Right ventricle myocardium superior (tissue), 1 donor: ENCODE results near the gene CTU1. TPM values are rescaled to one million over a fixed set of nuclear protein-coding genes. Genes with fewer than 3 reads are reported as not detected.
"Not testable (repeated sequence)": the region's sequence is repeated elsewhere in the genome, so short reads cannot be mapped to it uniquely, and the experiment has no call there.

Source experiments
- ATAC-seq: fragments of 200-7000 bp; cut with Tn5 transposase; one replicate; pipeline ENCODE4 v1.9.1; 2020; ENCODE audit warnings: mild to moderate bottlenecking; ENCODE audit not compliant: poor library complexity
- DNase-seq: peaks from one replicate; pipeline ENCODE4 v3.0.0-alpha.2; 2020
- intact Hi-C: fragments of 100-400 bp; cut with DNase I; formaldehyde crosslinking; loops from one replicate; pipeline ENCODE4 v1.11.2; 2022
- long read RNA-seq: library from polyadenylated mRNA; unstranded; transcript quantifications from one replicate; pipeline ENCODE4 v2.0.0, GENCODE V29; 2021
- total RNA-seq: library from RNA; stranded (reverse); fragmentation: NEBNext Ultra II Directional; extraction: Animal tissue kit (Norgen Biotek cat#: 25700); gene quantifications from one replicate; pipeline ENCODE4 v1.2.1, GENCODE V29; 2021
- donor health status: DM: no; HTN: yes; CAD: no; lungs with severe emphysema.

CTU1 gene
- total RNA-seq = 4.9 TPM
- long read RNA-seq, transcript CTU1-201 (3 exons, 2,087 nt) = major isoform, 35 of 40 reads
- long read RNA-seq, partial matches to known transcripts = 4 of 40 reads
- long read RNA-seq, other reads (novel, unspliced or antisense) = 1 of 40 reads

DNA sequence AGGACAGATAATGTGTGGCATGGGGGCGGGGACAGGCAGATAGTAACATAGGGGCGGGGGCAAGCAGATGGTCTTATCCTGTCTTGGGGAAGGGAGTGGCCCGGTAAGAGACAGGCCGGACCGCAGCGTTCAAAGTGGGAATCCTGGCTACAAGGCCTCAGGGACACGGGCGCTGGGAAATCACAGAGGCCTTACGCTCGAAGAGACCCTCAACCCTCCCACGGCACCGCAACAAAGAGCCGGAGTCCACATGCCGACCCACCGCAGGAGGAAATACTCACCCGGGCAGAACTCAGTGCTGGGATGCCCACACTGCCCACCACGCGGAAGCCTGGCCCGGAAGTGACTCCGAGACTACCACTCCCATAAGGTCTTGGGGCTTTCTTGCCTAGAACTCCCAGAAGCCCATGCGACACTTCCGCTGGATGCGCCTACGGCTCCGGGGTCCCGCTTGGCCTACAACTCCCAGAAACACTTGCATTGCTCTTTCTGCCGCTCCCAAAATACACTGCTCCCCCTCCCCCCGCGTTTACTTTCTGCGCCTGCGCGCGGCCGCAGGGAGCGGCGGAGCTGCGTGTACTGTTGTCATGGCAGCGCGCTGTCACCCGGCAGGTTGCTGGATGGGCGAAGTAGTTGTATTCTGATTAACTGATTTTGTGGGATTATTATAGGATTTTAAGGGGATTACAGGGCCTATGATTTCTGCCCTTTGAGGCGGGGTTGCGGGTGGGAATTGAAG lies at the start of gene CTU1:
TSS of gene CTU1 (minus strand) at position 344 of the 739 bp plus-strand sequence. CDS start 3,840 bp downstream, outside the sequence.
- DNase-seq (peak; percentile 98), ATAC-seq (peak; percentile 99)
- intact Hi-C loops = no loop called here

DNA sequence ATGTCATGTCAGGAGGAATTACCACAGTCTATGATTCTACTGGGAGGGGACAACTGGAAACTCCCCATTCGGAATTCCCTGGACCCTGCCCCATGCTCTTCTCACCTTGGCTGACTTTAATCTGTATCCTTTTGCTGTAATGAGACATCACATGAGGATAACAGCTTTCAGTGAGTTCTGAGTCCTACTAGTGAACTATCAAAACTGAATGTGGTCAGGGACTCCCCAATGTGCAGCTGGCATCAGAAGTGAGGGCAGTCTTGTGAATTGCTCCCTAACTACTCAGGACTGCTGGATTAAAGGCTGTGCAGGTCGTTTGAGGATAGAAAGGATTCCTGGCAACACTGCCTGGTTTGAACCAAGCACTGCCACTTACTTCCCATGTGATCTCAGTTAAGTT lies 49.1 kb upstream of the CTU1 start:
- intact Hi-C loops = no loop called here
- ATAC-seq (no peak), DNase-seq (no peak)

DNA sequence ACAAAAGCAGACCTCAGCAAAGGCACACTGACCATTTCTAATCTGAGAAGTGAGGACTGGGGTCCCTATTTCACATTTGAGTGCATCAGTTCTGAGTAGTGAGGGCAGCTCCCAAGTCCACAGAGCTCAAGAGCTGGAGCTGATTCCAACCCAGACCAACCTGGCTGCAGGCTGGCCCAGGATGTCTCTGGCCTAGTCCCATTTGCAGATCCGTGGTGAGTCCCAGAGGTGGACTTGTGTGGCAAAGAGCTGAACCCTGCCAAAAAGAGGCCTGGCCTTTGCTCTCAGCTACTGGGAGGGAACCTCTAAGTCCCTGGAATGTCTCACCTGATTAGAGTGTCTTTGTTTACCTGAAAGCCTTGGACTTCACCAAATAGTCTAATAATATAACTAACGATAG lies 48.5 kb upstream of the CTU1 start:
- ATAC-seq = no peak
- intact Hi-C loops = no loop called here
- no peak for DNase-seq

DNA sequence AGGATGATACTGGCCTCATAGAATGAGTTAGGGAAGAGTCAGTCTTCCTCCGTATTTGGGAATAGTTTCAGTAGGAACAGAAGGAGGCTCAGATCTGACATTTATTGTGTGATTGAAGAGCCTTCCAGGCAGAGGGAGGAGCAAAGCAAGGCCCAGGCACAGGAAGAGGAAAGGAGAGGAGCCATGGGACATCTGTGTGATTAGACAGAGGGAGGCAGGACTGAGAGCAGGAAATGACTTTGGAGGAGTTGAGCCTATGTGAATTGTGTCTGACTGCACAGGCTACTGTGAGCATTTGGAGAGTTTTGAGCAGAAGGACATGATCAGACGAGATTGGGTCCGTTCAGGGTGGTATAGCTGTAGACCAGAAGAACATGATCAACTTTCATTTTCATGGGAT lies 42.4 kb upstream of the CTU1 start:
- DNase-seq (no peak), ATAC-seq (no peak)
- intact Hi-C loops = no loop called here

DNA sequence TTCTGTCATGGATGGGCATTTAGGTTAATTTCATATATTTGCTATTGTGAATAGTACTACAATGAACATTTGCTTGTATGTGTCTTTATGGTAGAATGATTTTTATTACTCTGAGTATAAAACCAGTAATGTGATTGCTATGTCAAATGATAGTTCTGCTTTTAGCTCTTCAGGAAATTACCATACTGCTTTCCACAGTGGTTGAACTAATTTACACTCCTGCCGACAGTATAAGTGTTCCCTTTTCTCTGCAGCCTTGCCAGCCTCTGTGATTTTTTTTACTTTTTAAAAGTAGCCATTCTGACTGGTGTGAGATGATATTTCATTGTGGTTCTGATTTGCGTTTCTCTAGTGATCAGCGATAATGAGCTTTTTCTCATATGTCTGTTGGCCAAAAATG lies 40.4 kb upstream of the CTU1 start:
- DNase-seq (no peak), ATAC-seq (no peak)
- intact Hi-C loops = no loop called here

DNA sequence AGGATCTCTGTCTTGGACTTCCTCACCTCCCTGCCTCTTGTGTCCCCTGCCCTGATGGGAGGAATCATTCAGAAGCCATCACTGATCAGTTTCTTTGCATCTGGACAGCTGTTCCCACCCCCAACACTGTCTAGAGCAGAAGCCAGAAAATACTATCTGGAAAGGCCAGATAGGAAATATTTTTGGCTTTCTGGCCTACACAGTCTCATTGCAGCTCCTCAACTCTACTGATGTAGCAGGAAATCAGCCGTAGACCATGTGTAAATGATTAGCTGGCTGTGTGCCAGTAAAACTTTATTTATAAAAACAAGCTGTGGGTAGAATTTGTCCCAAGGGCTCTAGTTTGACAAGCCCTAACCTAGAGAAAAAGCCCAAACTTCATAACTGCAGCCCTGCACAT lies 39.5 kb upstream of the CTU1 start:
- no peak for DNase-seq
- no peak for ATAC-seq
- intact Hi-C loops = no loop called here

DNA sequence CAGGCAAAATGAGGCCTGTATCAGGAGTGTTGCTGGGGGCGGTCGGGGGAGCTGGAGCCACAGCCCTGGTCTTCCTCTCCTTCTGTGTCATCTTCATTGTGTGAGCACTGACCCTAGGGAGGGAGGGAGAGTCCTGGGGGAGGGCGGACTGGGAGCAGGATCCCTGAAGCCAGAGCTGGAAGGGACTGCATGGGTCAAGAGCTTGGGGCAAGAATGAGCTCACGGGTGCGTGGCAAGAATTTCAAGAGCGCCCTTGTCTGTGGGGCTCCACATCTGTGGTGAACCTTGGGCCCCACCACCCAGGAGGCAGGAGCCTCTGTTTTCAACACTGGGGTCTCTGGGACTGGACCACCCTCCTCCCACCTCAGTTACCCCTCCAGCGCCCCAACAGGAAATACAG lies 38.5 kb upstream of the CTU1 start:
- no peak for ATAC-seq
- intact Hi-C loops = no loop called here
- no peak for DNase-seq

DNA sequence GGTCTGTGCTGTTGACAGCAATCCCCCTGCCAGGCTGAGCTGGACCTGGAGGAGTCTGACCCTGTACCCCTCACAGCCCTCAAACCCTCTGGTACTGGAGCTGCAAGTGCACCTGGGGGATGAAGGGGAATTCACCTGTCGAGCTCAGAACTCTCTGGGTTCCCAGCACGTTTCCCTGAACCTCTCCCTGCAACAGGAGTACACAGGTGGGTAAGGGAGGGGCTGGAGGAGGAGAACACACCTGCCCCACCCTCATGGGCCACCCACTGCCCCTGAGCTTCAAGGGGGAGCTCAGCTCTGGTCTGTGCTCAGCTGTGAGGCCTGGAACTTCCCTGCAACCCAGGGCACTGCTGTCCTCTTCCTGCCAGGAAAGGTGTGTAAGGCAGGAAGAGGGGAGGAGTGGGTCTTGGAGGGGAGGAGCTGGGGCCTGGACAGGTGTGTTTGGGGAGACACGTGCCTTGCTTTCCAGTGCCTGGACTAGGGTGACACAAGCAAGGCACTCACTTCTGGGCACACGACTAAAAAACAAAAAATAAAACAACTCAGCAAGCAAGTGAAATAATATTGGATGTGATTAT lies 37.8 kb upstream of the CTU1 start:
- intact Hi-C loops = no loop called here
- no peak for ATAC-seq
- DNase-seq = no peak

DNA sequence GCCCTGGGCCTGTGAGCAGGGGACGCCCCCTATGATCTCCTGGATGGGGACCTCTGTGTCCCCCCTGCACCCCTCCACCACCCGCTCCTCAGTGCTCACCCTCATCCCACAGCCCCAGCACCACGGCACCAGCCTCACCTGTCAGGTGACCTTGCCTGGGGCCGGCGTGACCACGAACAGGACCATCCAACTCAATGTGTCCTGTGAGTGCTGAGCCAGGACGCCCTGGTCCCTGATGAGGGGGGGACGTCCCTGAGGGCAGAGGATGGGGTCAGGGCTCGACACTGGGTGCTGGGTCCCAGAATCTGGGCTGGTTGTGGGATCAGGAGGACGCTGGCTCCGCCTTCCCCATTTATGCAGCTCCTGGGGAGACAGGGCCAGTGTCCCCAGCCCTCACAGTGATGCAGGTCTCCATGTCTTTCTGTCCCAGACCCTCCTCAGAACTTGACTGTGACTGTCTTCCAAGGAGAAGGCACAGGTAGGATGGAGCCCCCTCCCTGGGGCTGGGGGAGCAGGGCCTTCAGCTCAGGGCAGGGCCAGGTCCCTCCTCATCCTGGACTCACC lies 36.4 kb upstream of the CTU1 start:
- intact Hi-C loops = no loop called here
- DNase-seq = no peak
- ATAC-seq = no peak

DNA sequence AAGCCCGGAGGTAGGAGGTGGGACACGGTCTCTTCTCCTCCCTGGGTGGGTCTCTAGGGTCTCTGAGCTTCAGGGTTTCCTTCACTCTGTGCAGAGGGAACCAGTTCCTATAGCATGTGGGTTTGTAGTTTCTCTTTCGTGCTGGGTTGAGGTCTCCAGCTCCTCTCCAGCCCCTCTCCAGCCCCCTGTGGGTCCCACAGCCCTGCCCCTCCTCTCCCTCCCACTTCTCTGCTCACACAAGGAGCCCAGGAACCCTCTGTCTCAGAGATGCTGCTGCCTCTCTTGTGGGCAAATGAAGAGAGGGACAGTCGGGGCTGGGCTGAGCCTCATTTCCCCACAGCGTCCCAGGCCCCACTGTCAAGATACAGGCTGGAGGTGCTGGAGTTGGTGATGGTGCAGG lies 35.3 kb upstream of the CTU1 start:
- no peak for DNase-seq
- intact Hi-C loops = no loop called here
- ATAC-seq = no peak

DNA sequence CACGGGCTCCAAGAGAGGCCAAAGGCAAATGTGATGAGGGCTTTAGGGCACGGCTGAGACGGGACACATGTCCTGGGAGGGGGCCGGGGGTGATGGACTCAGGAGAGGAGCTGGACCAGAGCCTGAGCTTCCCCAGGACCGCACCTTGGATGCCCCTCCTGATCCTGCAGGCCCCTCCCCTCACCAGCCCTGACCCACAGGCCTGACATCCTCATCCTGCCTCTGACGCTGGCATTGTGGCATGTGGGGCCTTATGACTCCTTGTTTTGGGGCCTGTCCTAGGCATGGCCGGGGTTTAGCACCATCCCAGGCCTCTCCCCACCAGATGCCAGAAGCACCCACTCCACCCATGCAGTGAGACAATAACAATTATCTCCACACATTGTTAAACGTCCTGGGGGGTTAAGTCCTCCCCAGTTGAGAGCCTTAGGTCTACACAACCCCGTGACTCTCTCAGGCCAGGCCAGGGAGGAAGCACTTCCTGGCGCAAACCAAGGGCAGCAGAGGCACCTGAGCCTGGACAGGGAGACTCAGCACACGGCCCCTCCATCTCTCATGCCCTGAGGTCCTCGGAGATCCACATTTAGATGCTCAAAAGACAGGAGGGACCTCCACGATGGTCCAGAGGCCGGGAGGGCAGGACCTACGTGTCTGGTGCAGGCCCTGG lies 34.7 kb upstream of the CTU1 start:
- intact Hi-C loops, ATAC-seq, DNase-seq: not testable (repeated sequence)

DNA sequence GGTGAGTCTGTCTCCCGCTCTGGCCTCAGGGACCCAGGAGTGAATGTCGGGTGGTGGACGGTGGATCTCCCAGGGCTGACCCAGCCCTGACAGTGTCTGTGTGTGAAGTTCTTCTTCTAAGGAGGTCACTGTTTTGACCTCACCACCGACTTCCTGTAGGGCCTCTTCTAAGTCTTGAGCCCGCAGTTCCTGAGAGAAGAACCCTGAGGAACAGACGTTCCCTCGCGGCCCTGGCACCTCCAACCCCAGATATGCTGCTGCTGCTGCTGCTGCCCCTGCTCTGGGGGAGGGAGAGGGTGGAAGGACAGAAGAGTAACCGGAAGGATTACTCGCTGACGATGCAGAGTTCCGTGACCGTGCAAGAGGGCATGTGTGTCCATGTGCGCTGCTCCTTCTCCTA lies 33.9 kb upstream of the CTU1 start, which contains the start of gene SIGLEC7:
TSS of gene SIGLEC7 (plus strand) at position 183 of the 400 bp plus-strand sequence. CDS start at position 252, 69 bp downstream.
- ATAC-seq (peak; percentile 62), DNase-seq (peak; percentile 72)
- intact Hi-C loops = no loop called here

DNA sequence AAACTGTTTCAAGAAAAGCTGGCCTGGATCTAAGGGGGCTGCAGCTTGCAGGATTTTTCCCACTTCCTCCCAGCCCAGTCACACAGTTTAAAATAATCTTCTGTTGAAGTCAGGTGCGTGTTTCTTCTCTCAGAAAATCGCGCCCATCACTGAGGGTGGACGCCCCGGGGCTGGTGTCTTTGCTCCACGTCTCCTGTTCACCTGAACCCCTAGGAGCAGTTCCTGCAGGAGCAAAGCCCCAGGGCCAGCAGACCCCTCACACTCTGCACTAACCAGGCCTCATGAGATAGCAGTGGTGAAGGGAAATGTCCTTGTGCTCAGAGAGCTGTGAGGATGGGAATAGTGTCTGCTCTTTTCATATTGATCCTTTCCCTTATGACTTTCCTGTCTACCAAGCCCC lies 33.0 kb upstream of the CTU1 start:
- ATAC-seq = no peak
- intact Hi-C loops = no loop called here
- DNase-seq = no peak

DNA sequence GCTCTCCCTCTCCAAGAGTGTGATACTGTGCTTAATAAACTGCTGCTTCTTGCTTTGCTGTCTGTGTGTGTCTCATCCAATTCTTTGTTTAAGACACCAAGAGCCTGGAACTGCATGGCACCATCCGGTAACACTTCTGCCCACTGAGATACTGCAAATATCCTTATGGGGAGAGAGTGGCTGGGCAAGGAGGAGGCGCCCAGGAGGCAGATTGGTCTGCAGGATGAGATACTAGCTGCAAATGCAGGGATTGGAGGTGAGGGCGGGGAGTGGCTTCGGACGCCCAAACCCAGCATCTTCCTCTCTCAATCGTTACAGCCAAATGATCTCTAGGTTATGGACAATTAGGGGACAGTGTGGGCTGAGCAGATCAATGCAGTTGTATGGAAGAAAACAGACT lies 32.2 kb upstream of the CTU1 start:
- no peak for DNase-seq
- intact Hi-C loops = no loop called here
- ATAC-seq = no peak

DNA sequence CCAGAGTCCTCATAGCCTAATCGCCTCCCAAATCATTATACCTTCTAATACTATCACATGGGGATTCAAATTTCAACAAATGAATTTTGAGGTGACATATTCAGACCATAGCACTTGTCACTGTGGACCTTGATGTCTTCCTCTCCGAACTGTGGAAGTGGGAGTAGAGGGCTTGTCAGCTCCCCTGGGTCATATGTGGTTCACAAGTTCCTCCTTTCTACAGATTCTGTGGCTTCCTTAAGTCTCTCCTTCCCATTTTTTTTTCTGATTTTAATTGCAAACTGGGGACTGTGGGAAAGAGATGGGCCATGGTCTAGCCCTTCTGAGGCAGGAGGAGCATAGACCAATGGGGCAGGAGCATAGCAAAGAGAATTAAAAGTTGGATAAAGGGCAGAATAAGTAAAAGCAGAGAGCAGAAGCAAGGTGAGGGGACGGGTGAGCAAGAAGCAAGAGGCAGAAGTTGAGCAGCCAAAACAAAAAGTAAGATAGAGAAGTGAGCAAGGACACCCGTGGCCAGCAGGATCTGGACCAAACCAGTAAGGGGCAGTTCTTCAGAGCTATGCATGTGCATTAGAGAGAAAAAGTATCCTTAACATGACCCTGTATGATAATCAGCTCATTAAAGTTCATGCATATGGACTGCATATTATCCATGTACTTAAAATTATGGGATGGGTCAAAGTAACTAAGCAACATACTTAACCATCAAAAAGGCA lies 31.2 kb upstream of the CTU1 start:
- intact Hi-C loops = no loop called here
- ATAC-seq (peak; percentile 51), DNase-seq (no peak)

DNA sequence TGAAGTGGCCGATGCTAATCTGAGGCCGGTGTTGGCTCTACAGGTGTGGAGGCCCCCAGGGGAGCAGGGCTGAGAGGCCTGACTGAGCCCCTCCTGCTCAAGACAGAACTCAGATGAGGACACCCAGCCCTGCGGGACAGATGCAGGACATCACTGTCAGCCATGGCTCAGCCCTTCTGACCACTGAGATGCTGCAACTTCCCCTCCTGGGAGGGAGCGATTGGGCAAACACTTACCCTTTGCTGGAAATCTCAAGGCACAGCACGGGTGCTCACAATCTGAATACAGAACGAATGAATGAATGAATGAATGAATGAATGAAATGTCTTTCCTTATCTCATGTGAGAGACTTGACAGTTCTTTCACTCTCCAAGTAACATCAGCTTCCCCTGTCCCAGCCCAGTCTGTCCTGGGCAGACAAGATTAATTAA lies 30.4 kb upstream of the CTU1 start:
- ATAC-seq (peak; percentile 70), DNase-seq (peak; percentile 78)
- intact Hi-C loops = no loop called here

DNA sequence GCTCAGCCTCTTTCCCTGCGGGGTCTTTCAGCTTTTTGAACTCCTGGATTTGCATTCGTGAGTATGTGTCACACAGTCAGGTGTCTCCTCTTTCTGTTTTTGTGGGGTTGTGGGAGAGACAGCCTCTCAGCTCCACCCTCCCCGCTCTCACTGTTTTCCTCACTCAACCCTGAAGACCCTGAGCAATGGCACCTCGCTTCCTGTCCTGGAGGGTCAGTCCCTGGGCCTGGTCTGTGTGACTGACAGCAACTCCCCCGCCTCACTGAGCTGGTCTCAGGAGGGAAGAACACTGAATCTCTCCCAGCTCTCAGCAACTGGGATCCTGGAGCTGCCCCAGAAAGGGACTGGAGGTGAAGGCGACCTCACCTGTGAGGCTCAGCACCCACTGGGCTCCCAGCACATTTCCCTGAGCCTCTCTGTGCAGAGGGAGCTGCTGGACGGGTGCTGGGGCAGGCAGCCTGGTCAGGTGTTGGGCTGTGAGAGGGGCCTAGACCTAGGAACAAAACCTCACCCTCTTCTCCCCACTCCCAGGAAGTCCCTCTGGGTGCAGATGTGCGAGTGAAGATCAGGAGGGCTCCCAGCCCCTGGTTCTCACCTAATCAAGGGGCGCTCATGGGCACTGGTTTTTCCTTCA lies 29.7 kb upstream of the CTU1 start:
- DNase-seq (no peak), ATAC-seq (no peak)
- intact Hi-C loops = no loop called here

DNA sequence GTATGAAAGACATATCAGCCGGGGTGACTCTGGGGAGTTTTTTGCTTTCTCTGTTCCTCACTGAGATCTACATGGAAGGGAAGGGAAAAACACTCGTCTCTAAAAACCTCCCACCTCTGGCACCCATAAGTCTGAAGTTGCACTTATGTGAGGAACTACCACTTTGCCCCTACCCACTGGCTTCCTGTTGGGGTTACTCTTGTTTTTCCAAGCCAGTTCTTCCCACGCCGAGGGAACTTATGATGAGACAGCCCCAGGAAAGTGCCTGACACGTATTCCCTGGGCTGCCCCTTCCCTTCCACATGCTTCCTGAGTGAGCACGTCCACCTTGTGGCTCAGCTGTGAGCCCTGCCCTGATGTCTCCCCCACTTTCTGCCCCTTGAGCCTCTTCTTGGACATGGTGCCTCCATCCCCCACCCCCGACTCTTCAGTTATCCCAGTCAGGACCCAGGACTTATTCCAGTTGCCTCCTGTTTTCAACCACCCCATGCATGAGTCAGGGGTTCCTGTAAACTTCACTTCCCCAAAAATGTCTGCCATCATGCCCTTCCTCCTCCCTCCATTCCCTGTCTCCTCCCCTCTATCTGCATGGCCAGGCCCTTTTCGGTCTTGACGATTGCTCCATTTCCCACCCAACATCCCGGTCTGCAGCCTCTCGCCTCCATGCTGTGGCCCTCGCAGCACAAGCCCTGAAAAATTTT lies 28.8 kb upstream of the CTU1 start:
- intact Hi-C loops = no loop called here
- DNase-seq = no peak
- ATAC-seq = peak; percentile 44
